Stimulated activated CD4-positive, alpha-beta T cell treated with anti-CD3 and anti-CD28 coated beads, TNF-alpha, amount 100 ng/mL, for 48 hours (primary cell): ENCODE results near the gene FAM83D.
"Not testable (repeated sequence)": the region's sequence is repeated elsewhere in the genome, so short reads cannot be mapped to it uniquely, and the experiment has no call there.

Source experiments
- DNase-seq, 3 donors: peaks; one replicate each; pipeline ENCODE4 v3.0.0-alpha.2; 2020; ENCODE audit warnings: low read depth in 3 of 3

Gene FAM83D

DNA sequence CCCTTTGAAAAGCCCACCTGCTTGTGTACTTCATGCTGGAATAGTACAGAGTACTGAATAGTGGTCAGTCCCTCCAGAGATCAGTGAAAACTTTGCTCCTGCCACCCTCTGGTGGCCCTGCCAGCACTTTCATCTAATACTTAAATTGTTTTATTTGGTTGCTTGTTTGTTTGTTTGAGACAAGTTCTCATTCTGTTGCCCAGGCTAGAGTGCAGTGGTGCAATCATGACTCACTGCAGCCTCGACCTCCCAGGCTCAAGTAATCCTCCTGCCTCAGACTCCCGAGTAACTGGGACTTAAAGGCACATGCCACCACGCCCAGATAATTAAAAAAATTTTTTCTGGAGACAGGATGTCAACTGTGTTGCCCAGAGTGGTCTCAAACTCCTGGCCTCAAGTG, 9.1 kb downstream of the FAM83D start:
- DNase-seq = no peak

DNA sequence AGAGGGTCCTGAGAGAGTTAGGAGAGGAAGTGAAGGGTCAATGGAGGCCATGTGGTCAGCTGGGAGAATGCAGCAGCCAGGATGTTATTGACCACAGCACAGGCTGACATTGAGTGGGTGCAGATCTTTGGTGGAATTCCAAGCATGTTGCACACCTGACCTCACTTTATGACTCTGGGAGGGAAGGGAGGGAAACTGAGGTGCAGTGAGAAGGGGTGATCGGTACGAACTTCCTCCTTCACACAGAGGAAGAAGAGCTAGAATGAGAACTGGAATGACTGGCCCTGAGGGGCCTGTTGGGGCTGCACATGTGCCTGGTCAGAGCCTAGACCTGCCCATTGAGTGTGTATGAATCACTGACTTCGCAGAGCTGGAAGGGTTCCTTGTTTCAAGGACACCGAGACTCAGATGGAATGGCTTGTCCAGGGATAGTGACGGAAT, 9.8 kb downstream of the FAM83D start:
- DNase-seq = no peak

DNA sequence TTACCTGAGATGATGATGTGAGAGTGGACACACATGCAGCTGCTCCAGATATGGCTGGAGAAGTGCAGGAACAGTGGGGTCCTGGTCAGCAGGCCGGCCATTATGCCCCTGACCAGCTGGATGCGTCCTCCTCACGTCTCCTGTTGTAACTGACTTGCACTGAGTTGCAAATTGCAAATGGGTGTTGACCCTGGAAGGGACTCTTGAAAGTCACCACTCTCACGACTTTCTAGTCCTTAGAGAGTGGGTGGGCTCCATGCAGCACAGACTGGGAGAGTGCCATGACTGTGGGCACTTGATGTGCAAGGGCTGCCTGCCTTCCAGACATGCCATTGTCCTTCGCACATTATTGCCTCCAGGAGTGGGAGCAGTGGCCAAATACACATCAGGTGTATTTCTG, 10.8 kb downstream of the FAM83D start:
- DNase-seq = no peak

DNA sequence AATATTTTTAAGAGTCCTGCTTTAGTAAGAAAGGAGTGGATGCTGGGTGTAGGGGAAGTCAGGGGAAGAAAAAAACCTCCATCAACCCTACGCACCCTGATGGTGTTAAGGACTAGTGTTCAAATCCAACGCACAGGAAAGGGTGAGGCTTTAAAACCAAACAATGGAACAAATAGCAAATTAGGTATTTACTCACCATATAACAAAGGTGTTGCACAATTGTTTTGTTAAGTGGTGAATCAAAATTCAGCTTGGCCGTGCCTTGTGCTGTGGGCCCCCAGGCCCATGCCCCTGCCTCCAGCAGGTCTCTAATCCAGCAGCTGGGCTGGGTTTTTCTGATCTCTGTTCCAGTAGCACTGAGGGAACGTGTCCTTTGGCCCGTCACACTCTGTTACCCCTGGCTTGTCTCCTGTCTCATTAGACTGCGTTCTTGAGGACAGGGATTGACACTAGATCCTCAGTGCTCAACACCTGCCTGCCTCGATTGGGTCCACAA, 11.8 kb downstream of the FAM83D start:
- no peak for DNase-seq

DNA sequence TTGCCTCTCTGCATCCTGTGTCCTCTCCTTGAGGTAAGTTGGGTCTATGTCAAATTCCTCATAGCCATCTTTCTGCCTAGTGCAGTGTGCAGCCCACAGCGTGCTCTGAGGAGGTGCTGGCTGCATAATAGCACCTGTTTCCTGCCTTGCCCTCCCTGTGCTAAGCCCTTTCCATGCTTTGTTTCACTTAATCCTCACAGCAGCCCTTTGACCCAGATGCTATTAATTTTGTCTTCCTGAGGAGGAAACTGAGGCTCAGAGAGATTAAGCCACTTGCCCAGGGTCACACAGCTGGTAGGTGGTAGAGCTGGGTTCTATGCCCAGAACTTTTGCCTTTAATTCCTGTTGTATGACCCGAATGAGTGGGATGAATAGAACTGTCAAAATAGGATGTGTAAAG, 13.5 kb downstream of the FAM83D start:
- no peak for DNase-seq

DNA sequence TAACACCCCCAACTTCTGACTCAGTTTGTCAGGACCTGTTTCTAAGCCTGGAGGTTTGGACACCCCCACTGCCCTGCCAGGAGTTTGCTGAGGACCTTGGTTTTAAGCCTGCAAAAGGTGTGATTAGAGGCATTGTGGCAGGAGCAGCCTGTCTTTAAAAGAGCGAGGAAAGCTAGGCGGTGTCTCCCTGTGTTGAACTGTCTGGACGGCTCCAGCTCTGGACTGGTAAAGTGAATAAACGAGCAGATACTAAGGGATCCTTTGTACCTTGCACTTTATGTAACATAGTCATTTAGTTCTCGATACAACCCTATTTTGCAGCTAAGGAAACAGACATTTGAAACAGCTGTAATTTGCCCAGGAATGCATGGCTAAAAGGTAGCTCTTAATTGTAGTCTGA, 14.4 kb downstream of the FAM83D start:
- no peak for DNase-seq

DNA sequence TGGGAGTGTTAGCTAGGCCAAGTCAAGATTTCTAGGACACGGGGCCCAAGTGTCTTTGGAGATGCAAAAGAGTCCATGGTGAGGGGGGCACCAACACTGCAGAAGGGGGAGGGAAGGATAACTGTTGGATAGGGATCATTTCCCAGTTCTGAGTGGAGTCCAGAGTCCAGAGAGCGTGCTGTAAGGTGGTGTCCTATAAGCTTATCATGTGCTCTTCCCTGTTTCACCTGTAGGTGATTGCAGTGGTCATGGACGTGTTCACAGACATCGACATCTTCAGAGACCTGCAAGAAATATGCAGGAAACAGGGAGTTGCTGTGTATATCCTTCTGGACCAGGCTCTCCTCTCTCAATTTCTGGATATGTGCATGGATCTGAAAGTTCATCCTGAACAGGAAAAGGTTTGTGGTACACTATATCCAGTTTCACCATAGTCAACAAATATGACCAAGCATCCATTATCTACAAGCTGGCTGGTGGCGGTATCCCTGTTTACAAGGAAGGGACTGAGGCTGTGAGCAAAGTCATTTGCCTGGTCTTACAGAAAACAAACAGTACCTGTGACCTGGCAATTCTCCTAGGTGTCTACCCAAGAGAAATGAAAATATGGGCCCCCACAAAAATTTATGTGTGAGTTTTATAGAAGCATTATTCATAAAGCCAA, 15.6 kb downstream of the FAM83D start:
- no peak for DNase-seq

DNA sequence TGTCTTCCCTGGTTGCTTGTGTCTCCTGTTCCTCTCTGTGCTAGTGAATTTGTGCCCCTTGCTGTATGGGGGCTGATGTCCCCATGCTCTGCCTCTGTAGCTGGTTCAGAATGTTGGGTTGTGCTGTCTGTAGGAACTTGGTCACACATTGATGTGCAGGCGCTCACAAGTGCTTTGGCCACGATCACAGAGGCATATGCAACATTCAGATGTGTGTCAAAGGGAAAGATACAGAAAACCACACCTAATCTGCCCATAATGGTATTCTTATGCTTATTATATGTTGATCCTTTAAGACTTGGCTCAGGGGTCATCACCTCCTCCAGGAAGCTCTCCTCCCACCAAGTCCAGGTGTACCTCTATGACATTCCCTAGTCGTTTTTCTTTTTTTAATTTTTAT, 18.8 kb downstream of the FAM83D start:
- no peak for DNase-seq

DNA sequence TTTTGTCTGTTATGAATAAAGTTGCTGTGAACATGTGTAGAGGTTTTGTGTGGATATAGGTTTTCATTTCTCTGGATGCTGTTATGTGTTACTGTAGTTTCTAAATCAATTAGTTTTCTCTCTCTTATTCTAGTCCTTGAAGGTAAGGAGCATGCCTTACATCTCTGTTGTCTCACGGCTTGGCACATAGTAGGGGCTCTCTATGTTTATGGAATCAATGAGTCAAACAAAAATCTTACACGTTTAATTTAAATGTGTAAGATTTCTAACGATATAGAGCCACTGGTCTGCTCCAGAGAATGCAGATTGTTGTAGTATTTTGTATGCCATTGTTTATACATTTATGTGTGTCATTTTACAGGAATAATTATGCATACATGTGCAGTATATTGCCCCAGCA, 20.6 kb downstream of the FAM83D start:
- no peak for DNase-seq

DNA sequence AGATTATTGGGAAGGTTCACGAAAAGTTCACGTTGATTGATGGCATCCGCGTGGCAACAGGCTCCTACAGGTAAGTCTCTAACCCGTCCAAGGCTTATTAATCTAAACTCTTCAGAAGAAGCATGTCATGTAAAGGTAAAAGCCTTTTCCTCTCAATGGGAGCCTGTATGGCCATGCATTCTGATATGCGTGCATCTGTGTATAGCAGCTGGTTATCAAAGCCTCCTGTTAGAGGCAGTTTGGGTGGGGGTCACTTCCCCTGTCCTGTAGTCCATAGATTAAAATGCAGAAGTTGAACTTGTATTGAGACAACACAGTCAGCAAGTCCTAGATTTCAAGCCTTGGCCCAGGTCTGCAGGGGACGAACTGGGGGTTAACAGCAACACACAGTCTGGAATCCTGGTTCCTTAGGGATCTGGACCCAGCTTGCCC, 21.7 kb downstream of the FAM83D start:
- no peak for DNase-seq

DNA sequence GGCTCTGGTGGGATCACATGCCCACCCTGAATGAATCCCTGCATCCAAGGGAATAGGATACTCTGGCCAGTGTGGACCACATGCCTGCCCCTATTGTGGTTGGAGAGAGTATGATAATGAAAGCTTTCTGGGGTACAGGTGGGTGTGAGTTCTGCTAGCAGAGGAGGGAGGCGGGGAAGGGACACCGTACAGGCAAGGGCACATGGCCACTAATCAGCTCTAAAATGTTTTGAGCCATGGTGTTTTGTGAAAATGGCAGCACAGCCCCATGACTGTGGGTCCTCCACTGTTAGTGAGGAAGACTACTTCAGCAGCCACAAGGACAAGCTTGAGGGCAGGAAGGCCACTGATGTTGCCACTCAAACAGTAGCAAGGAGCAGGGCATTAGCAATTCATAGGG, 24.0 kb downstream of the FAM83D start:
- no peak for DNase-seq

DNA sequence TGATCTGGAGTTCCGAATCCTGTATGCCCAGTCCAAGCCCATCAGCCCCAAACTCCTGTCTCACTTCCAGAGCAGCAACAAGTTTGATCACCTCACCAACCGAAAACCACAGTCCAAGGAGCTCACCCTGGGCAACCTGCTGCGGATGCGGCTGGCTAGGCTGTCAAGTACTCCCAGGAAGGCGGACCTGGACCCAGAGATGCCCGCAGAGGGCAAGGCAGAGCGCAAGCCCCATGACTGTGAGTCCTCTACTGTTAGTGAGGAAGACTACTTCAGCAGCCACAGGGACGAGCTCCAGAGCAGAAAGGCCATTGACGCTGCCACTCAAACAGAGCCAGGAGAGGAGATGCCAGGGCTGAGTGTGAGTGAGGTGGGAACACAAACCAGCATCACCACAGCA, 25.4 kb downstream of the FAM83D start:
- DNase-seq = no peak

DNA sequence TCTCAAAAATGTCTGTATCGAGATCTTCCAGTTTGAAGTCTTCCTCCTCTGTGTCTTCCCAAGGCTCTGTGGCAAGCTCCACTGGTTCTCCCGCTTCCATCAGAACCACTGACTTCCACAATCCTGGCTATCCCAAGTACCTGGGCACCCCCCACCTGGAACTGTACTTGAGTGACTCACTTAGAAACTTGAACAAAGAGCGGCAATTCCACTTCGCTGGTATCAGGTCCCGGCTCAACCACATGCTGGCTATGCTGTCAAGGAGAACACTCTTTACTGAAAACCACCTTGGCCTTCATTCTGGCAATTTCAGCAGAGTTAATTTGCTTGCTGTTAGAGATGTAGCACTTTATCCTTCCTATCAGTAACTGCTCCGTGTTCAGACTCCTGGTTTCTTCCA, 25.9 kb downstream of the FAM83D start:
- DNase-seq = no peak

DNA sequence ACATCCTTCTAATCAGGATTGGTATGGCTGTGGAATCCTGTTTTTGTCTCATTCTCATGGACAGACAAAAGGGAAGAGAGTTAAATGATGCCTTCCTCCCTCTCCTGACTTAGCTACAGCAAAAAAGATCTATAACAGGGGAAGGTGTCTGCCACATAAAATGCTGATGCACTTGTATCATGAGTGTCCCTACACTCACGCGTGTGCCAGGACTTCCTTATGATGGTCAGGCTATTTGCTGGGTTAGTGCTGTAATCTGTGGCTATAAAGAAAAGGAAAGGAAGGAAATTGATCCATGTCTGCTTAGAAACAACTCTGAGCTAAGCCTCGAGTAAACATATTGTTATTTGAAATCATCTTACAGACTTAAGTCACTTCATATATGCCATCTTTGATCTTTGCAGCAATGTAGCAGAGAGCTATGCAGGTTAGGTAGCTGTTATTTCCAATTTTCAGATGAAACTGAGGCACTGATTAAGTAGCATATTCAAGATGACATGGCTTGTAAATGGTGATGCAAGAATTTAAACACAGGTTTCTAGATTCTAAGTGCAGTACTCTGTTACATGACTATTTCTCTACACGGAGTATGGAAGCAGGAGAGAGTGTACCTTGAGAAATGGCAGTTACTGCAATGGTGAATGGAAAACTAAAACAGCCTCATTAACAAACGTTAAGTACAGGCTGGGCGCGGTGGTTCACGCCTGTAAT, 27.6 kb downstream of the FAM83D start:
- no peak for DNase-seq

DNA sequence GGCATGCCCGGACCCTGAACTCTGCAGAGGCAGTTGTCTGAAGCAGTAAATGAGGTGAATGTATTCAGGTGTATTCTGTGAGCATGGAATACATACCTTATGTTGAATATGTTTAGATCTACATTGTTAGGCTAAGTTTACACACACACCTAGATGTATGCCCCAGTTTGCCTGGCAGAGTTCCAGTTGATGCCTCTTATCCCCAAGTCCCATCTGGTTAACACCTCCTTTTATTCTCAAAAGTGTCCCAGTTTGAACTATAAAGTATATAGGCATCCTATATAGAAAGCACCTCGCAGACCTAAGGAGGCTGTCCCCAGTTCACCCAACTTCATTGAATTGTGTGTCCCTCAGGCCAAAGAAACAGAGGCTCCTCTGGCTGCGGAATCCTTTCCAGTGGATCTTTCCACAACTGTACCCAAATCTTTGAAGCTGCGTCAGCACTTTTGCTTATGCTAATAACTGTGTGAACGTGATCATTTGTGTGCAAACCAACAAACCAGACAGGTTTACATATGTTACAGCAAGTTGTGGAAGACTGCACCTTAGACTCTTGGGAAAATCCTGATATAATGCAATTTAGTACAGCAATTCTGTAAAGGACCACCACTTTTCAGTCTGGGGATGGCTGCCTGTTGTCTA, 31.1 kb downstream of the FAM83D start:
- no peak for DNase-seq

DNA sequence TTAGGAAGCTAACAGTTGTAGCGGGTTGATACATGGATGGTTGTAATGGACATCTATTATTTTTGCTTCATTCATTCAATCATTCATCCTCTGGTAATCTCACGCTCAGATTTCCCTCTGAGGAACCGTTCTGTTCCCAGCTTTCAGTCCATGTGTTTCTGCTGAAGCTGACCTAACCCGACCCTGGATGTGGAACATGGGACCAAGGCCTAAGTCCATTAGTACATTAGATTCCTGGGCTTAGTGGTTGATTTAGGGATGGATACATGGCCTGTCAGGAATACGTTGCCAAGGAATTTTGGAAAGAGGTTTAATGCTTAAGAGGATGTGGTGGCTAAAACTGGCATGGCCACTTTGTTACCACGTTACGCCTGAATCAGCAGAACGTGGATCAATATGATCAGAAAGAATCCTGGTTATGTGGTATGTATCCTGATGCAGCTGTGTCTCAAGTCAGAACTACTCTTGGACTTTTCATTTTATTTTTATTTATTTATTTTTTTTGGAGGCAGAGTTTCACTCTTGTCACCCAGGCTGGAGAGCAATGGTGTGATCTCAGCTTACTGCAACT, 31.8 kb downstream of the FAM83D start:
- no peak for DNase-seq

DNA sequence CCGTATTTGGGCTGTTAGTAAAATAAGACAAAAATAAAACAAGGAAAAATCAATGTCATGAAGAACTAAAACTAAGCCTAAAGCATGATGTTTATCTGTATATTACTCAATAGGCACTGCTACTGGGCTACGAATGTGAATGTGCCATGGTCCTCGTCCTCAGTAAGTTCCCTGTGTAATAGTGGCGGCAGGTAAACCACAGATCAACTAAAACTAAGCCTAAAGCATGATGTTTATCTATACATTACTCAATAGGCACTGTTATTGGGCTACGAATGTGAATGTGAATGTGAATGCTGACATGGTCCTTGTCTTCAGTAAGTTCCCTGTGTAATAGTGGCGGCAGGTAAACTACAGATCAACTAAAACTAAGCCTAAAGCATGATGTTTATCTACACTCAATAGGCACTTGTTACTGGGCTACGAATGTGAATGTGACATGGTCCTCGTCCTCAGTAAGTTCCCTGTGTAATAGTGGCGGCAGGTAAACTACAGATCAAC, 34.0 kb downstream of the FAM83D start:
- DNase-seq = not testable (repeated sequence)

DNA sequence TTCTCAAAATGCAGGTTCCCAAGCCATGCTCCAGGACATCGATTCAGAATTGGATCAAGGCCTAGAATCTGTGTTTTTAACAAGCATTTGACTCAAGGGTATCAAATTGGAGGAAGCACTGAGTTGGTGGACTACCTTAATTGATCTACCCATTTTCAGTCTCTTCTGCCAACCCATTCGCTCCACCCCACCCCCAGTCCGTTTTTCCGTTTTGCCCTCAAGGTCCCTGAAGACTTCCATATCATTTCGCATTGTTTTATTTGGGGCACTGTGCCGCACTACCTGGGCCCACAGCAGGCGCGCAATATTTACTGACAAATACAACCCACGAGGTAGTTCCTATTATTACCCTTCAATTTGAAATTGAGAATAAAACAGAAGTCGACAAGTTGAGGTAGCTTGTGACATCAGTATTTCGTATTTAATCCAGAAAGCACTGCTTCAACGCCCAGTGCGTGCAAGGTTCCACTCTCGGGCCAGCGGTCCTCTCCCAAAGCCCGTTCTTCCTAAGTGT, 35.4 kb downstream of the FAM83D start:
- DNase-seq = peak in 1 of 3 donors; percentile 5

DNA sequence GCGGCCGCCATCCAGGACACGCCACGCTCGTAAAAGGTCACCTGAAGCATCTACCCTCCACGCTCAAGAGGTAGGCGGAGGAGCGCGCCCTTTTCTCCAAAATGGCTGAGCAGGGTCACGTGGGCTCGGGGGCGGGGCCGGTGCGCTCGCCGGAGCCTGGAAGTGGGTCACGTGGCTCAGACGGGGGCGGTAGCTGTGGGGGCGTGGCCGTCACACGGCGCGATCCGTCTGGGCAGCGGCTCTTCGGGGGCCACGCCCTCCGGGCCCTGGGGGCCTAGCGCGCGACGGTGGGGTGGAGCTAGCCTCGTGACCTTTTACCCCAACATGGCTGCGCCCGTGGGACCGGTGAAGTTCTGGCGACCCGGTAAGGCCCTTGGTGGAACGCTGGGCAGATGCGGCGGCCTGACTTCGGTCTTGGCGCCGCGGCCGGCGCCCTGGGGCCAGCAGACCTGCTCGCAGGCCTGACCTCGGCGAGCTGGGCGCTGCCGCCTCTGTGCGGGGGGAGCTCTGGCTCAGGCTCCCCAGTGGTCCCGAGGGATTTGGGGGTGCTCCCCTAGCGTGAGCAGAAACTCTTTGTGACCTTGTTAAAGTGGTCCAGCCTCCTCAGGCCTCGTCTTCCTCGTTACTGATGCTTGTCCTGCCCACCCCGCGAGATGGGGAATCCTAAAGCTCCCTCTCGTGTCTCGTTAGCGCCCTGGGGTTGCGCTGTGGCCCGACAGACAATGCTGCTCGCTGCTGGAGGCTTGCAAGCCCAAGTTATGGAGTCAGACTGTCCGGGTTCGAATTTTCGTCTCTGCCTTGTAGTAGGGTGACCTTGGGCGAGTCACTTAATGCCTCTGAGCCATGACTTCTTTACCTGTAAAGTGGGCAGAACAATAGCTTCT, 36.1 kb downstream of the FAM83D start, which contains the start of gene DHX35:
Gene DHX35, plus strand, starts transcription at position 301 of the 884 bp plus-strand sequence. Its CDS starts 24 bp downstream, at position 325.
- DNase-seq = peak; percentile 97 to 99 (median 97)

DNA sequence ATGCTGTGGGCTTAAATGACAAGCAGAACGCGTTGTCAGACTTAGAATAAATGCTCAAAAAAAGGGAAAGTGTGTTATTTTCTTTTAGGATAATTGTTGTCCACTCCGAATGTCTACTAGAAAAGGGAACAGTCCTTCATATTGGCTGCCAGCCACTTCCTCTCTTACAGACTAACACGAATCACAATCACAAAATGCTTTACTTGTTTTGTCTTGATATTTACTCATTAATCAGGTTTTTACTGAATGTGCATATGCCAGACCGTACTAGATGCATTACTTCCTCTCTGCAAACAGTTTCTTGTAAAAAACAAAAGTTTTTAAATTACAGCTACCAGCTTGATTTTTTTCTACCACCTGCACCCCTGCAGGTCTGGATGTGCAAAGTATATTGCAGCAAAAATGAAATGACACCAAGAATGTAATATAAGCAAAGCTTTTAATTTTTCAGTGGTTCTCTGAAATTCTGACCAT, 36.7 kb downstream of the FAM83D start:
- no peak for DNase-seq

DNA sequence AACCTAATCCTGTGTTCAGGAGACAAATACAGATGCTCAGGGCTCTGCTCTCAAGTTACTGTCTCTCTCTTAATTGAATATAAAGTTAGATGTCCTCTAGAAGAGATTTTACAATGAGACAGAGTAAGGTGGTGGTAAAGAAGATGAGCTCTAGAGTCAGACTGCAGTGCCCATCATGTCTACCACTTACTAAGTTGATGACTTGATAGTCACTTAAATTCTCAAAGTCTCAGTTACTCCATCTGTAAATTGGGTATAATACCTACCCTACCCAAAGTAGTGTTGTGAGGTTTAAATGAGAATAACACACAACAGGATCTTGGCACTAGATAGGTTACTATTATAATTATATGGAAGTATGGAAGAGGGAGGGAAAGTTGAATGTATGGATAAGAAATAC, 37.5 kb downstream of the FAM83D start:
- DNase-seq = no peak
